ENCODE measurements around the gene MAPK14.

DNA sequence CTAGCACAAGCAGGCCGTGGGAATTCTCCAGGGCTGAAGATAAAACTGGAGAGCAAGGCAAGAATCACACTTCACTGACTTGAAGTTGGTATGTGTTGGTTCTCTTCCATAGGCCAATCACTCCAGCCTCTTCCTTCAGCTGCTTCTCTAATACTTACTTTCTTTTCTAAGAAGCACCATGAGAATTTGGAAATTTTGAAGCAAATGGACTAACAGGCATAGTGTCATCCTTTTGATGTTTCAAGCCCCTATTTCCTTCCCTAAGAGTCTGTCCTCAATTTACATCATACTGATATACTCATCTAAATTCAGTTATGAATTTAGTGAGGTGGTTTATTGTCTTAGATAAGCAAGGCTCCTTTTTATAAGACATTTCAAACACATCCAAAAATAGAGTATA, 27.2 kb upstream of the MAPK14 start:
- TF ChIP-seq, protein P1, sequence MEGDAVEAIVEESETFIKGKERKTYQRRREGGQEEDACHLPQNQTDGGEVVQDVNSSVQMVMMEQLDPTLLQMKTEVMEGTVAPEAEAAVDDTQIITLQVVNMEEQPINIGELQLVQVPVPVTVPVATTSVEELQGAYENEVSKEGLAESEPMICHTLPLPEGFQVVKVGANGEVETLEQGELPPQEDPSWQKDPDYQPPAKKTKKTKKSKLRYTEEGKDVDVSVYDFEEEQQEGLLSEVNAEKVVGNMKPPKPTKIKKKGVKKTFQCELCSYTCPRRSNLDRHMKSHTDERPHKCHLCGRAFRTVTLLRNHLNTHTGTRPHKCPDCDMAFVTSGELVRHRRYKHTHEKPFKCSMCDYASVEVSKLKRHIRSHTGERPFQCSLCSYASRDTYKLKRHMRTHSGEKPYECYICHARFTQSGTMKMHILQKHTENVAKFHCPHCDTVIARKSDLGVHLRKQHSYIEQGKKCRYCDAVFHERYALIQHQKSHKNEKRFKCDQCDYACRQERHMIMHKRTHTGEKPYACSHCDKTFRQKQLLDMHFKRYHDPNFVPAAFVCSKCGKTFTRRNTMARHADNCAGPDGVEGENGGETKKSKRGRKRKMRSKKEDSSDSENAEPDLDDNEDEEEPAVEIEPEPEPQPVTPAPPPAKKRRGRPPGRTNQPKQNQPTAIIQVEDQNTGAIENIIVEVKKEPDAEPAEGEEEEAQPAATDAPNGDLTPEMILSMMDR (IDR thresholded peaks at IDR 0.05; ENCODE audit: insufficient read depth, low read length): no peak
- TF ChIP-seq GABPA (IDR thresholded peaks at IDR 0.05; ENCODE audit: low read depth) (no peak), POLR2AphosphoS5 (IDR thresholded peaks at IDR 0.05; ENCODE audit: low read depth) (no peak)
- TF ChIP-seq, protein P2, sequence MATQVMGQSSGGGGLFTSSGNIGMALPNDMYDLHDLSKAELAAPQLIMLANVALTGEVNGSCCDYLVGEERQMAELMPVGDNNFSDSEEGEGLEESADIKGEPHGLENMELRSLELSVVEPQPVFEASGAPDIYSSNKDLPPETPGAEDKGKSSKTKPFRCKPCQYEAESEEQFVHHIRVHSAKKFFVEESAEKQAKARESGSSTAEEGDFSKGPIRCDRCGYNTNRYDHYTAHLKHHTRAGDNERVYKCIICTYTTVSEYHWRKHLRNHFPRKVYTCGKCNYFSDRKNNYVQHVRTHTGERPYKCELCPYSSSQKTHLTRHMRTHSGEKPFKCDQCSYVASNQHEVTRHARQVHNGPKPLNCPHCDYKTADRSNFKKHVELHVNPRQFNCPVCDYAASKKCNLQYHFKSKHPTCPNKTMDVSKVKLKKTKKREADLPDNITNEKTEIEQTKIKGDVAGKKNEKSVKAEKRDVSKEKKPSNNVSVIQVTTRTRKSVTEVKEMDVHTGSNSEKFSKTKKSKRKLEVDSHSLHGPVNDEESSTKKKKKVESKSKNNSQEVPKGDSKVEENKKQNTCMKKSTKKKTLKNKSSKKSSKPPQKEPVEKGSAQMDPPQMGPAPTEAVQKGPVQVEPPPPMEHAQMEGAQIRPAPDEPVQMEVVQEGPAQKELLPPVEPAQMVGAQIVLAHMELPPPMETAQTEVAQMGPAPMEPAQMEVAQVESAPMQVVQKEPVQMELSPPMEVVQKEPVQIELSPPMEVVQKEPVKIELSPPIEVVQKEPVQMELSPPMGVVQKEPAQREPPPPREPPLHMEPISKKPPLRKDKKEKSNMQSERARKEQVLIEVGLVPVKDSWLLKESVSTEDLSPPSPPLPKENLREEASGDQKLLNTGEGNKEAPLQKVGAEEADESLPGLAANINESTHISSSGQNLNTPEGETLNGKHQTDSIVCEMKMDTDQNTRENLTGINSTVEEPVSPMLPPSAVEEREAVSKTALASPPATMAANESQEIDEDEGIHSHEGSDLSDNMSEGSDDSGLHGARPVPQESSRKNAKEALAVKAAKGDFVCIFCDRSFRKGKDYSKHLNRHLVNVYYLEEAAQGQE (IDR thresholded peaks at IDR 0.05; ENCODE audit: insufficient replicate concordance, low read depth): no peak
